DLD1 (cell line): ENCODE measurements around the gene SMARCA2.

Experiments used
- in situ Hi-C: cut with HindIII; loops from 2 replicates; pipeline ENCODE4 v1.10.0; 2017; ENCODE audit warnings: low sequenced_read_pairs

The SMARCA2 gene

GRCh38 chr9:2039294-2040180 lies 24.4 kb downstream of the SMARCA2 start:
- in situ Hi-C loops: no loop called here

GRCh38 chr9:2040828-2041227 lies 25.7 kb downstream of the SMARCA2 start:
- in situ Hi-C loops: no loop called here

- in situ Hi-C loops: no loop called here
Measured at GRCh38 chr9:2041736-2042135, 26.6 kb downstream of the SMARCA2 start.

DNA sequence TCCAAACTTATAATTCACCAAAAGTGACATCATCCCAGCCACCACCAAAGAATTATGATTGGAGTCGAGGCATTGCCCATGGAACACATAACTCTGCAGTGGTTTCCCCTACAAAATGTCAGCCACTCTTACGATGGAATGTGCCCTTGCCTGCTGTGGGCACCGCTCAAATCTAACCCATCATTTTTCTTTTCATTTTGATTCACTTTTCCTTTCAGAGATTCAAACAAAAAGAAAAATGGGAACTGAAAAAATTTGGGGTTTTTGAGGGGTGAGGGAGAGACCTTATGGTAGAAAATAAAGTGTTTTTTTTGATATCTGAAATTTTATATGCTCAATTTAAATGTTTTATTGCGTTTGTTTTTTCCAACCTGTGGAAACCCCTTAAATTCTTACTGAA lies 28.1 kb downstream of the SMARCA2 start:
- in situ Hi-C loops: no loop called here

- in situ Hi-C loops: no loop called here
Measured at GRCh38 chr9:2043881-2044462, 28.8 kb downstream of the SMARCA2 start.

GRCh38 chr9:2047144-2047671 lies 32.1 kb downstream of the SMARCA2 start:
- in situ Hi-C loops: no loop called here

- in situ Hi-C loops: no loop called here
Measured at GRCh38 chr9:2047916-2048315, 32.8 kb downstream of the SMARCA2 start.

DNA sequence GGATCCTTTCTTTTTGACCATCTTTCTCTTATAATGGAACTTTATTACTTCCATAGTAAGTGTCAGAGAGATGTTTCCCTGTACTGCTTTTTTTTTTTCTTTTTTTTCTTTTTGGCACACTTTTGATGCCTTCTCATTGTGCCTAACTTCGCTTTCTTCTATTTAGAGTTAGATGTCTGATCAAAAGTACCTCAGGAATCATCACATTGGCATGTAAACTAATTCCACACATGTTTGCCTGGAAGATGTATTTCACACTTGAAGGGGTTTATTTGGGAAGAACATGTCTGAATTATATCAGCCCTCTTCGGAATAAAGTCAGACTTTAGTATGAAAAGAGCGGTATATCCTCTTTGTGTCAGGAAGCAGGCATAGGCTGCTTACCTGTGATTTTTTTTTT lies 35.1 kb downstream of the SMARCA2 start:
- in situ Hi-C loops: no loop called here

GRCh38 chr9:2053883-2054845 lies 39.0 kb downstream of the SMARCA2 start:
- in situ Hi-C loops: no loop called here

DNA sequence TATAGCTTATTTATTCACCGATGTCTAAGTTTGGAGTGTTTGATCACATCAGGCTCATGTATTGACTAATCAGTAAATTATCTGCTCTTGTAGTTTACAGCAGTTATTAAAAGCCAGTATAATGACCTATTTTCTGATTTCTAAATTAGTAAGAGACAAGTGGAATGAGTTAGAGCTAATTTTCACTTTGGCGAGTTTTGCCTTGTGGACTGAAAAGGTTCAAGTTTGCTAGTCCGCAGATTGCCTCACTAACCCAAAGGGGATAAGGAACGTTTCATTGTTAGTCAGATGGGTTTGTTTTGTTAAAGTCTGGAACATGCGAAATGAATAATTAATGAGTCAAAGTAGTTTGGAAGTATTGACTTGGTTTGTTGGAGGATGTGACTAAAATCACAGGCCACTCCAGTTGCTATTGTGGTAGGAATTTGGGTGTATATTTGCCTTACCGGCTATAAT lies 40.1 kb downstream of the SMARCA2 start:
- in situ Hi-C loops: no loop called here

DNA sequence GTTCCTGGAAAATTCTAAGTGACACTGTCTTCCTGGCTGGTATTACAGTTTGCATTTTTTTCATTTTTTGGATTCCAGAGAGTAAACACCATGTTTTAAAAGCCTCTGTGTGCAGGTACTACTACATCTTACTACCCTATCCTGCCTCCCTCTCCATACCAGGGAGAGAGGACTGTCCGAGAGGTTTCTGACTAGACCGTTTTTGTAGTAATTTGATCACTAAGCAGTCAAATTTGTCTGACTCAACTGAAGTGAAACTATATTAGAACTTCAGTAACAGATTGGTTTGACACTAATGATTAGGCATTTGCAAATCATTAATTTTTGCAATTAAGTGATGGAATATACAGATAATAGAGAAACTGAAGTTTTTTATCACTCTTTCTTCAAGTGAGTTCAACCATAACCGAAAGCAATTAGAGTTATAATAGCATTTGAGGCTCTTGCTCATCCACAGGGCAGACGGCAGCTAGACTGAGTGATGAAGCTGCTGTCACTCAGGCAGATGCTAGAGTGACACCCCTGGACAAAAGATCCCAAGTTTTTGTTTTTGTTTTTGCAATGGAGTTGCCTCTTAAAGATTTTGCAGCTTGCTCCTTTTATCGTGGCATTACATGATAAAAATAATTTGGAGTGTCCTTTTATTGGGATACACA lies 44.3 kb downstream of the SMARCA2 start:
- in situ Hi-C loops: no loop called here

- in situ Hi-C loops: no loop called here
Measured at GRCh38 chr9:2060424-2060823, 45.3 kb downstream of the SMARCA2 start.

DNA sequence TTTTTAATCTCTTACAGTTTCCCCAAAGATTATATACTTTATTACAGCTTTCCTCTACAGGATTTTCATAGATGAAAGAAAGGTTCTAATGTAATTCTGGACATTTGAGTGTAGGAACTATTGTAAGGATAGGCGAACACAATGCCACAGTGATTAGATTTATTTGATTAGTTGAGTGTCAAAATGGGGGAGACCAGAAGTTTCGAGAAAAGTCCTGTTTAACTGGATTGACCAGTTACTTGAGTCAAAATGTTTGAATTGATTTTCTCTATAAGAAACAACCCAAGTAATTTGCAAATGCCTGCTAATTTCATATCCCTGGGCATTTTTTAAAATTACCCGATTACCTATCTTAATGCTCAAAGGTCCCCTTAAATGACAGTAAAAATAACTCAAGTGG lies 50.6 kb downstream of the SMARCA2 start:
- in situ Hi-C loops: no loop called here

DNA sequence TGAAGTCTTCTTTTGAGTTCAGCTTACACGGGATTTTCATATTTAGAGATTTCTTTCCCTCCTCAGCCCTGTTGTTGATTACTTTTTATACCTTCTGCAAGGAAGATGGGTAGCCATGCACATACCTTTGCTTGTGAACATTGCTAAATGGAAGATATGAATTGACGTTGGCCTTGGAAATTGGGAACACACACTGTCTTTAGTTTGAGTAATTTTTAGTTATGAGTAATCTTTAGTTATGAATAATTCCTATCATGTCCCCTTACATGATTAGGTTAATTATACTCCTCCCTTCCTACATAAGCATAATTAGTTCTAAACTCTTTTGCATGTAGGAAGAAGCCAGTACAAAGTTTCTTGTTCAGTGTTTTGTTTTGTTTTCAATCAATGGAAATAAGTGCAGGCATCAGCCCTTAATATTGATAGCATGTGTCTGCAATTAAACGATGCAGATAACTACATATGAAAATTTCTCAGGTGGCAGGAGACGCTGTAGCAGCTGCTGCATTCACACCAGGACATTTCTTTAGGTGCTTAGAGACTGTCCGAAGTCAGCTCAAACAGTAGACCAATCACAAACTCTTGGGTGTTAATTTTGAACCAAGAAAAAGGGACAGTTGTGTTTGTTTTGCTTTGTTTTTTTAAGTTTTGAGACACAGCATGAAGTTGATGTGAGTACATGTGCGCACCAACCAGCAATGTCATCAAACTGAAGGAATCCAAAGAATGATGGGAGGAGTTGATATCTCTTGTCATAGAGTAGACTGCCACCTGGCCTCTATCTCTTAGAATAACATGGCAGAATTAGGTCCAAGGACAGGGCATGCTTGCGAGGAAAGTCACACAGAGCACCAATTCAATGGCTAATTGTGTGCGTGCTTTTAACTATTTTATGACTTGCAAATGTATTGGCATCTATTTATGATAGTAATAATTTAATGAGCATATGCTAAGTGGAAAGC lies 51.4 kb downstream of the SMARCA2 start:
- in situ Hi-C loops: no loop called here

DNA sequence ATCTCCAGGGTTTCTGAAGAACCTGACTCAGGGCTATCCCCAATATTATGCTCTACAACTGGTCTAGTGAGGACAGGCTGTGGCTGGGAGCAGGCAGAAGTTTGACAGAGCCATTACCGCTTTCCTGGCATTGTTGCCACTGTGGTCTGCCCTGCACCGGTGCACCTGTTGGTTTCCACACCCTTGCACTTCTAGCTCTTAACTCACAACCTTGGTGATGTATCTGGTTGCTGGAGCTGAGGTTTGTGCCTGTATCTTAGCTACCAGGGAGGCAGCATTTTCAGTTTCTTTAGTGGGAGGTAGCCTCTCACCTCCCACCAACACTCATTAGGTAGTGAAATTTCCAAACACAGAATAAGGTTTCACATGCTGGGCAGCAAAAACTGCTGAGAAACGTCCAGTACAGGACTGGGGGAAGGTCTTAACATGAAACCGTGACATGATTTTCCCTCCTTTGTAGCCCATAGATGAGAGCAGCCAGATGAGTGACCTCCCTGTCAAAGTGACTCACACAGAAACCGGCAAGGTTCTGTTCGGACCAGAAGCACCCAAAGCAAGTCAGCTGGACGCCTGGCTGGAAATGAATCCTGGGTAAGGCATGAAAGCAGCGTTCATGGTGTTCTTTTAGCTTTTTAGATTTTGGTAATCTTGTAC lies 57.7 kb downstream of the SMARCA2 start:
- in situ Hi-C loops: no loop called here

- in situ Hi-C loops: no loop called here
Measured at GRCh38 chr9:2082772-2083171, 67.6 kb downstream of the SMARCA2 start.

- in situ Hi-C loops: no loop called here
Measured at GRCh38 chr9:2083479-2083878, 68.3 kb downstream of the SMARCA2 start.

DNA sequence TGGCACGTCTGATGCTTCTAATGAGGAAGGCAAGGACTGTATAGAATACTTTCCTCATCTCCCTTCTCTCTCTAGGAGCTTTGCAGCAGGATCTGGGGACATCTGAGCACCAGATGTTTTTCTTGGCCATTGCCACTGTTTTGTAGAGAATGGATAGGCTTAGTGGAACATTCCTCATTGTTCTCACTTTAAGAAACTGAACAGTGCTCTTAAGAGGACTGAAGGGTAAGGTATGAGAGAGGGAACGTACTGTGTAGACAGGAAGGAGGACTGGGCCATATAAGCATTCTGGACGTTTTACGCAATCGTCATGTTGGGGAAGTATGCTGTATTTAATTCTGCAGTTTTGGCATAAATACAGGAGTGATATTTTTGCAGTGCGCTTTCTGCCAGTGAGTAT lies 70.6 kb downstream of the SMARCA2 start:
- in situ Hi-C loops: no loop called here

GRCh38 chr9:2086116-2086515 lies 71.0 kb downstream of the SMARCA2 start:
- in situ Hi-C loops: no loop called here
